Mononuclear cell (primary cell): ENCODE results near the gene ROCK2. TPM values are rescaled to one million over a fixed set of nuclear protein-coding genes. Genes with fewer than 3 reads are reported as not detected.
"Not testable (repeated sequence)": the region's sequence is repeated elsewhere in the genome, so short reads cannot be mapped to it uniquely, and the experiment has no call there.

ENCODE experiments used
- H3K27me3 ChIP-seq: 2 replicates; pipeline ENCODE4 v1.6.0; 2011; ENCODE audit warnings: low read length, control low read depth; ENCODE audit not compliant: insufficient read depth
- H3K4me1 ChIP-seq: 2 replicates; pipeline ENCODE4 v1.5.1; 2011; ENCODE audit warnings: mild to moderate bottlenecking, low read length, control low read depth; ENCODE audit not compliant: insufficient read depth
- H3K4me3 ChIP-seq: 2 replicates; pipeline ENCODE4 v1.5.1; 2011; ENCODE audit warnings: mild to moderate bottlenecking, low read length, moderate library complexity
- H3K9me3 ChIP-seq: 2 replicates; pipeline ENCODE4 v1.5.1; 2011; ENCODE audit warnings: low read depth, mild to moderate bottlenecking, control low read depth, low read length
- total RNA-seq: library from RNA; depleted of rRNA; stranded (reverse); fragments of >200 nt; gene quantifications from one replicate; pipeline ENCODE4 v1.2.3, GENCODE V29; 2012

Gene ROCK2
- total RNA-seq, 1 donor: 8.5 TPM

- Histone ChIP-seq H3K27me3 (no peaks in the 10 kb centered on the region), H3K9me3 (no peaks in the 10 kb centered on the region), H3K4me1 (no peaks in the 10 kb centered on the region), H3K4me3 (no peak overlapping the region)
Observed at GRCh38 chr2:11260979-11261378, 83.5 kb downstream of the ROCK2 start.

GRCh38 chr2:11257964-11258363 lies 86.5 kb downstream of the ROCK2 start:
- H3K27me3 ChIP-seq: no peaks in the 10 kb centered on the region
- no peak overlapping the region for H3K4me3 ChIP-seq
- H3K4me1 ChIP-seq: no peaks in the 10 kb centered on the region
- no peaks in the 10 kb centered on the region for H3K9me3 ChIP-seq

GRCh38 chr2:11257078-11257477 lies 87.4 kb downstream of the ROCK2 start:
- Histone ChIP-seq H3K9me3 (no peaks in the 10 kb centered on the region), H3K4me1 (no peaks in the 10 kb centered on the region), H3K4me3 (no peak overlapping the region), H3K27me3 (no peaks in the 10 kb centered on the region)

GRCh38 chr2:11256166-11256565 lies 88.3 kb downstream of the ROCK2 start:
- no peaks in the 10 kb centered on the region for H3K4me1 ChIP-seq
- H3K4me3 ChIP-seq: no peak overlapping the region
- H3K27me3 ChIP-seq: no peaks in the 10 kb centered on the region
- no peaks in the 10 kb centered on the region for H3K9me3 ChIP-seq

- H3K4me1 ChIP-seq: no peaks in the 10 kb centered on the region
- H3K27me3 ChIP-seq: no peaks in the 10 kb centered on the region
- H3K4me3 ChIP-seq: no peak overlapping the region
- no peaks in the 10 kb centered on the region for H3K9me3 ChIP-seq
Observed at GRCh38 chr2:11254100-11254536, 90.3 kb downstream of the ROCK2 start.

GRCh38 chr2:11252458-11252857 lies 92.0 kb downstream of the ROCK2 start:
- not testable (repeated sequence) for H3K4me1 ChIP-seq, H3K27me3 ChIP-seq, H3K9me3 ChIP-seq, H3K4me3 ChIP-seq

GRCh38 chr2:11250400-11251196 lies 93.8 kb downstream of the ROCK2 start:
- H3K4me3 ChIP-seq: no peak overlapping the region
- H3K9me3 ChIP-seq: no peaks in the 10 kb centered on the region
- H3K27me3 ChIP-seq: no peaks in the 10 kb centered on the region
- no peaks in the 10 kb centered on the region for H3K4me1 ChIP-seq

- H3K4me3 ChIP-seq: no peak overlapping the region
- no peaks in the 10 kb centered on the region for H3K9me3 ChIP-seq
- H3K27me3 ChIP-seq: no peaks in the 10 kb centered on the region
- H3K4me1 ChIP-seq: no peaks in the 10 kb centered on the region
Observed at GRCh38 chr2:11245322-11245721, 99.1 kb downstream of the ROCK2 start.

- no peak overlapping the region for H3K4me3 ChIP-seq
- no peaks in the 10 kb centered on the region for H3K27me3 ChIP-seq
- H3K9me3 ChIP-seq: no peaks in the 10 kb centered on the region
- H3K4me1 ChIP-seq: no peaks in the 10 kb centered on the region
Observed at GRCh38 chr2:11244091-11244826, 100.2 kb downstream of the ROCK2 start.

- no peak overlapping the region for H3K4me3 ChIP-seq
Observed at GRCh38 chr2:11243512-11243911, 100.9 kb downstream of the ROCK2 start.

GRCh38 chr2:11242542-11243174 lies 101.8 kb downstream of the ROCK2 start:
- no peaks in the 10 kb centered on the region for H3K9me3 ChIP-seq
- no peaks in the 10 kb centered on the region for H3K4me1 ChIP-seq
- H3K27me3 ChIP-seq: no peaks in the 10 kb centered on the region
- H3K4me3 ChIP-seq: no peak overlapping the region

More at GRCh38 chr2:11243512-11243911, 100.9 kb downstream of the ROCK2 start:
- Histone ChIP-seq H3K27me3 (no peaks in the 10 kb centered on the region), H3K9me3 (no peaks in the 10 kb centered on the region), H3K4me1 (no peaks in the 10 kb centered on the region)

- no peaks in the 10 kb centered on the region for H3K9me3 ChIP-seq
- no peaks in the 10 kb centered on the region for H3K27me3 ChIP-seq
- no peak overlapping the region for H3K4me3 ChIP-seq
- H3K4me1 ChIP-seq: no peaks in the 10 kb centered on the region
Observed at GRCh38 chr2:11241412-11242203, 102.8 kb downstream of the ROCK2 start.

GRCh38 chr2:11239666-11240462 lies 104.6 kb downstream of the ROCK2 start:
- H3K4me1 ChIP-seq: no peaks in the 10 kb centered on the region
- H3K27me3 ChIP-seq: no peaks in the 10 kb centered on the region
- no peaks in the 10 kb centered on the region for H3K9me3 ChIP-seq
- no peak overlapping the region for H3K4me3 ChIP-seq

GRCh38 chr2:11239147-11239546 lies 105.3 kb downstream of the ROCK2 start:
- Histone ChIP-seq H3K4me1 (no peaks in the 10 kb centered on the region), H3K27me3 (no peaks in the 10 kb centered on the region), H3K4me3 (no peak overlapping the region), H3K9me3 (no peaks in the 10 kb centered on the region)
